Vagina (tissue), 2 donors: Measurements from ENCODE around the gene ELF3.

Experiments used
- POLR2AphosphoS5 ChIP-seq, 2 donors: sonication (generic); formaldehyde crosslinking; IDR thresholded peaks; one replicate each; pipeline ENCODE4 v1.9.0; 2017; ENCODE audit warnings: antibody characterized with exemption in 2 of 2, mild to moderate bottlenecking in 2 of 2, low read depth in 1 of 2; ENCODE audit not compliant: insufficient read depth in 1 of 2
- TF ChIP-seq, protein P1 (sequence below), 3 experiments: fragments of 450-650 bp in 2 of 3; fragments of 200-600 bp in 1 of 3; sonication (generic) in 1 of 3; IDR thresholded peaks; one replicate each; pipeline ENCODE4 v1.5.1; 2017 to 2019; ENCODE audit warnings: antibody characterized with exemption in 3 of 3, mild to moderate bottlenecking in 2 of 3, moderate library complexity in 2 of 3

DNA sequence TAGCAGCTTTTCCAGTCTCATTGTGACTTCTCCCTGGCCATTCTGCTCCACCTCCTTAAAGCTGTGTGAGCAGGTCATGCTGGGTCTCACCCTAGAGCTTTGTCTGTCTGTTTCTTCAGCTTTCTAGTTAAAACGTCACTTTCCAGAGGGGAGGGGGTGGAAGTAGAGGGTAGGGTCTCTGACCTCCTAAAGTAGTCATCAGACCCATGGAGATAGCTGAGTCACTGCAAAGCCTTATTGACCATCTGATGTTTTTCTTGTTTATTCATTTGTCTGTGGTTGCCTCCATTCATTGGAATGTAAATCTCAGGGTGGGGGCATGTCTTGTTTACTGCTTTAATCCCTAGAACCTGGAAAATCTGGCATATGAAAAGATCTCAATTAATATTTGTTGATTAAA lies 52.7 kb downstream of the ELF3 start:
- TF ChIP-seq, protein P1, sequence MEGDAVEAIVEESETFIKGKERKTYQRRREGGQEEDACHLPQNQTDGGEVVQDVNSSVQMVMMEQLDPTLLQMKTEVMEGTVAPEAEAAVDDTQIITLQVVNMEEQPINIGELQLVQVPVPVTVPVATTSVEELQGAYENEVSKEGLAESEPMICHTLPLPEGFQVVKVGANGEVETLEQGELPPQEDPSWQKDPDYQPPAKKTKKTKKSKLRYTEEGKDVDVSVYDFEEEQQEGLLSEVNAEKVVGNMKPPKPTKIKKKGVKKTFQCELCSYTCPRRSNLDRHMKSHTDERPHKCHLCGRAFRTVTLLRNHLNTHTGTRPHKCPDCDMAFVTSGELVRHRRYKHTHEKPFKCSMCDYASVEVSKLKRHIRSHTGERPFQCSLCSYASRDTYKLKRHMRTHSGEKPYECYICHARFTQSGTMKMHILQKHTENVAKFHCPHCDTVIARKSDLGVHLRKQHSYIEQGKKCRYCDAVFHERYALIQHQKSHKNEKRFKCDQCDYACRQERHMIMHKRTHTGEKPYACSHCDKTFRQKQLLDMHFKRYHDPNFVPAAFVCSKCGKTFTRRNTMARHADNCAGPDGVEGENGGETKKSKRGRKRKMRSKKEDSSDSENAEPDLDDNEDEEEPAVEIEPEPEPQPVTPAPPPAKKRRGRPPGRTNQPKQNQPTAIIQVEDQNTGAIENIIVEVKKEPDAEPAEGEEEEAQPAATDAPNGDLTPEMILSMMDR (IDR thresholded peaks at IDR 0.05), result no peak
- TF ChIP-seq POLR2AphosphoS5 (IDR thresholded peaks at IDR 0.05; ENCODE audit: insufficient read depth in 1 of 2, low read depth in 1 of 2), result no peak
